ENCODE data around the gene SLX4IP. TPM values are rescaled to one million over a fixed set of nuclear protein-coding genes. Genes with fewer than 3 reads are reported as not detected.

SLX4IP gene
- total and polyA plus RNA-seq, 2 of the 13 experiments (the other 11 are each of a cell fraction or from before 2014, with no cell fraction given), result 3.6 to 7.3 TPM

GRCh38 chr20:10671221-10671918 lies 236.3 kb downstream of the SLX4IP start (continued):
- TF ChIP-seq CAMTA2 (CRISPR knock-in tag; IDR thresholded peaks at IDR 0.05; ENCODE audit: borderline replicate concordance), result 0 out of 2 replicates have a peak, but pooled peaks have one; percentile 6
- no peak for TF ChIP-seq NFKBIZ (CRISPR knock-in tag; IDR thresholded peaks at IDR 0.05)
- TF ChIP-seq ZNF121 (CRISPR knock-in tag; IDR thresholded peaks at IDR 0.05), result peak; percentile 54; the same call in 1 of the 2 replicates
- no peak for TF ChIP-seq HMGXB3 (CRISPR knock-in tag; IDR thresholded peaks at IDR 0.05; ENCODE audit: borderline replicate concordance)
- TF ChIP-seq ZNF230 (CRISPR knock-in tag; IDR thresholded peaks at IDR 0.05), result no peak; the same call in 1 of the 2 replicates
- TF ChIP-seq ZNF564 (CRISPR knock-in tag; IDR thresholded peaks at IDR 0.05), result 0 out of 2 replicates have a peak, but pooled peaks have one; percentile 2
- no peak for TF ChIP-seq ZNF569 (CRISPR knock-in tag; IDR thresholded peaks at IDR 0.05; ENCODE audit: borderline replicate concordance)
- TF ChIP-seq SIX1 (CRISPR knock-in tag; IDR thresholded peaks at IDR 0.05; ENCODE audit: borderline replicate concordance), result no peak
- no peak for TF ChIP-seq TP53 (CRISPR knock-in tag; conservative IDR thresholded peaks at IDR 0.05)
- TF ChIP-seq ZNF224 (CRISPR knock-in tag; IDR thresholded peaks at IDR 0.05), result no peak
- TF ChIP-seq AGO1 (IDR thresholded peaks at IDR 0.05; ENCODE audit: low read depth, low read length, poor library complexity, severe bottlenecking), result no peak
- 0 out of 2 replicates have a peak, but pooled peaks have one; percentile 82 for TF ChIP-seq ATF6 (CRISPR knock-in tag; conservative IDR thresholded peaks at IDR 0.05)
- TF ChIP-seq RORA (CRISPR knock-in tag; IDR thresholded peaks at IDR 0.05), result no peak
- TF ChIP-seq ZNF556 (CRISPR knock-in tag; IDR thresholded peaks at IDR 0.05; ENCODE audit: borderline replicate concordance), result no peak
- TF ChIP-seq, protein P1, sequence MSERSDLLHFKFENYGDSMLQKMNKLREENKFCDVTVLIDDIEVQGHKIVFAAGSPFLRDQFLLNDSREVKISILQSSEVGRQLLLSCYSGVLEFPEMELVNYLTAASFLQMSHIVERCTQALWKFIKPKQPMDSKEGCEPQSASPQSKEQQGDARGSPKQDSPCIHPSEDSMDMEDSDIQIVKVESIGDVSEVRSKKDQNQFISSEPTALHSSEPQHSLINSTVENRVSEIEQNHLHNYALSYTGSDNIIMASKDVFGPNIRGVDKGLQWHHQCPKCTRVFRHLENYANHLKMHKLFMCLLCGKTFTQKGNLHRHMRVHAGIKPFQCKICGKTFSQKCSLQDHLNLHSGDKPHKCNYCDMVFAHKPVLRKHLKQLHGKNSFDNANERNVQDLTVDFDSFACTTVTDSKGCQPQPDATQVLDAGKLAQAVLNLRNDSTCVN (CRISPR knock-in tag; IDR thresholded peaks at IDR 0.05; ENCODE audit: borderline replicate concordance), result peak; percentile 61; the same call in 1 of the 2 replicates
- no peak for TF ChIP-seq HDAC6 (IDR thresholded peaks at IDR 0.05; ENCODE audit: low read depth, low read length)
- TF ChIP-seq, protein P2, sequence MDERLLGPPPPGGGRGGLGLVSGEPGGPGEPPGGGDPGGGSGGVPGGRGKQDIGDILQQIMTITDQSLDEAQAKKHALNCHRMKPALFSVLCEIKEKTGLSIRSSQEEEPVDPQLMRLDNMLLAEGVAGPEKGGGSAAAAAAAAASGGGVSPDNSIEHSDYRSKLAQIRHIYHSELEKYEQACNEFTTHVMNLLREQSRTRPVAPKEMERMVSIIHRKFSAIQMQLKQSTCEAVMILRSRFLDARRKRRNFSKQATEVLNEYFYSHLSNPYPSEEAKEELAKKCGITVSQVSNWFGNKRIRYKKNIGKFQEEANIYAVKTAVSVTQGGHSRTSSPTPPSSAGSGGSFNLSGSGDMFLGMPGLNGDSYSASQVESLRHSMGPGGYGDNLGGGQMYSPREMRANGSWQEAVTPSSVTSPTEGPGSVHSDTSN (CRISPR knock-in tag; IDR thresholded peaks at IDR 0.05), result no peak
- TF ChIP-seq MEF2D (CRISPR knock-in tag; IDR thresholded peaks at IDR 0.05), result no peak
- peak; percentile 46 for TF ChIP-seq THAP11 (CRISPR knock-in tag; IDR thresholded peaks at IDR 0.05)
- no peak for TF ChIP-seq ZNF562 (CRISPR knock-in tag; IDR thresholded peaks at IDR 0.05; ENCODE audit: borderline replicate concordance)
- no peak; the same call in 1 of the 2 replicates for TF ChIP-seq TOE1 (CRISPR knock-in tag; IDR thresholded peaks at IDR 0.05)
